Dermis lymphatic vessel endothelial cell (primary cell): ENCODE data around the gene ARHGEF3. TPM values are rescaled to one million over a fixed set of nuclear protein-coding genes. Genes with fewer than 3 reads are reported as not detected.

Source experiments
- total RNA-seq: library from RNA; depleted of rRNA; stranded (reverse); fragments of >200 nt; gene quantifications from 2 replicates; pipeline ENCODE4 v1.2.1, GENCODE V29; 2014

ARHGEF3 gene, protein sequence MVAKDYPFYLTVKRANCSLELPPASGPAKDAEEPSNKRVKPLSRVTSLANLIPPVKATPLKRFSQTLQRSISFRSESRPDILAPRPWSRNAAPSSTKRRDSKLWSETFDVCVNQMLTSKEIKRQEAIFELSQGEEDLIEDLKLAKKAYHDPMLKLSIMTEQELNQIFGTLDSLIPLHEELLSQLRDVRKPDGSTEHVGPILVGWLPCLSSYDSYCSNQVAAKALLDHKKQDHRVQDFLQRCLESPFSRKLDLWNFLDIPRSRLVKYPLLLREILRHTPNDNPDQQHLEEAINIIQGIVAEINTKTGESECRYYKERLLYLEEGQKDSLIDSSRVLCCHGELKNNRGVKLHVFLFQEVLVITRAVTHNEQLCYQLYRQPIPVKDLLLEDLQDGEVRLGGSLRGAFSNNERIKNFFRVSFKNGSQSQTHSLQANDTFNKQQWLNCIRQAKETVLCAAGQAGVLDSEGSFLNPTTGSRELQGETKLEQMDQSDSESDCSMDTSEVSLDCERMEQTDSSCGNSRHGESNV
- 10.1 and 18.5 TPM in 2 replicates for total RNA-seq

DNA sequence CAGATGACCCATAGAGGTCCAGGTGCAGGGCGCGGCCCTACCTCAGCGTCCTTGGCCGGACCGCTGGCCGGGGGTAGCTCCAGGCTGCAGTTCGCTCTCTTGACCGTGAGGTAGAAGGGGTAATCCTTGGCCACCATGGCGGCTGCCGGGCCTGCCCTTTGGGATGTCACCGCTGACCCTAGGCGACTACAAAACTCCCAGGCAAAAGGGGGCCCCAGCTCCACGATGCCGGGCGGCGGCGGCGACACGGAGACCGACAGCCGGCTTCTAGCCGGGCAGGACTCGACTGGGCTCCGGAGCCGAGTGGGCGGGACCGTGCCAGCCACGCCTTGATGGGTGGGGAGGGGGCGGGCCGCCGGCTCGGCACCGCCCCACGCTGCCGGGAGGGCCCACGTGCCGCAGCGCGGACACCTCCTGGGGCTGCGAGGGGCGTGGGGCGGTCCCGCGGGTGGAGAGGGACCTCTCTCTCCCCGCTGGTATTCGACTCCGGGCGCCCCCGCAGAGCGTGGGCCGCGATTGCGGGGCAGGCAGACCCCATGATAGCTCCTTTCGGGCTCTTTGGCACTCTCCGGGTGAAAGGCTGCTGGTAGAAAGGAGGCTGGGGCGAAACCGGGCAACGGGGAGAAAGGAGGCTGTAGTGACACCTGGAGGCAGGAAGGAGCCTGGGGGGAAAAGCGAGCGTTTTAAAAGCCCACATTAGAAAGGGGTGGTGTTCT, at the start of gene ARHGEF3:
ARHGEF3 (minus strand) TSS at position 288 of the 716 bp plus-strand sequence; CDS start at position 137, 151 bp downstream.

DNA sequence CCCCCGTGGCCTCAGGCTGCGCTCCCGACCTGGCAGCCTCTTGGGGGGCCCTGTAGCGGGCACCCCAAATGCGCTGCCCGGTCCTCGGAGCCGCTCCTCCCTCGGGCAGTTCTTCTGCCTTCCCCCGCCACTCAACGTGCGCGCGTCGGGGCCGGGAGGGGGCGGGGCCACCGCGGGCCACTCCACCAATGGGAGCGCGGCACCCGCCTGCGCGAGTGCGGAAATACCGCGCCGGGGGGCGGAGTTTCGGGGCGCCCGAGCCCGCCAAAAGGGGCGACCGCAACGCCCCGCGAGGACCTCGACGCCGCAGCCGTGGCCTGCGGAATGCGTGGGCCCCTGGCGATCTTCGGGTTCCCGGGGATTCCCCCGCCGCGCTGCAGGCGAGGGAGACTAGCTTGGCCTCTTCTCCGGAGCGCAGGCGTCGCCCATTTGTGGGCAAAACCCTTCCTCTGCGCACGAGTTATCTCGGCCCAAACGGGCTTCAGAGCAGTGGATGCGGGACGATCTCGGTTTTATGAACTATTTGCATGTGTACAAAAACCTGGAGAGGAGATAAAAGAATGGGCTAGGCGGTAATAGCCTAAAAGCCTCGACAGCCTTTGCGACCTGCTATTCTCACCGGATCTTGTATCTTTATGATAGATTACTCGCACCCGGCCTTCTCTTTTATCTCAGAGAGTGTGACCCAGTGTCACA, 118.5 kb downstream of the ARHGEF3 start, which contains the start of gene TASOR:
TASOR (minus strand) TSS at position 144 of the 696 bp plus-strand sequence. CDS start 259 bp downstream, outside the sequence.

Other genes with a start within 250 kb of the ARHGEF3 start
- 8.0 and 12.6 TPM in 2 replicates for gene CCDC66, start 244.8 kb downstream of the ARHGEF3 start, total RNA-seq
- 72.4 and 96.9 TPM in 2 replicates for gene TASOR, start 118.7 kb downstream of the ARHGEF3 start, total RNA-seq